H1 (cell line): ENCODE measurements around the gene SPSB3. TPM values are rescaled to one million over a fixed set of nuclear protein-coding genes. Genes with fewer than 3 reads are reported as not detected.

Experiments used
- CTCF ChIA-PET: fragments of 300-600 bp; sonication (Branson Sonifier 250); formaldehyde crosslinking; loops from one replicate; lab custom pipeline; 2021; ENCODE audit not compliant: partially characterized antibody; lab: Charles Lee
- POLR2A ChIA-PET: fragments of 300-600 bp; sonication (Branson Sonifier 250); formaldehyde crosslinking; loops from one replicate; lab custom pipeline; 2021; ENCODE audit warnings: inconsistent platforms; ENCODE audit not compliant: partially characterized antibody; lab: Charles Lee
- DNase-seq, 2 experiments: peaks; one replicate each; pipeline versions ENCODE4 v3.0.0 to v3.0.0-alpha.2; 2010 to 2022; ENCODE audit warnings: low spot score in 2 of 2, low read depth in 1 of 2, mixed read lengths in 1 of 2
- FAIRE-seq: peaks from 2 replicates; lab custom pipeline; 2011; peaks lifted over from hg19 to GRCh38; lab: Jason Lieb, UNC
- H2AFZ ChIP-seq: 2 replicates; pipeline ENCODE4 v1.8.1; 2012; ENCODE audit warnings: low read length, inconsistent platforms
- H2AK5ac ChIP-seq: 2 replicates; pipeline ENCODE4 v1.6.1; 2013; ENCODE audit warnings: low read depth, low read length
- H2BK120ac ChIP-seq: replicated peaks from 2 replicates; pipeline ENCODE3; 2013; ENCODE audit warnings: low read depth, low read length, inconsistent platforms
- H2BK12ac ChIP-seq: 2 replicates; pipeline ENCODE4 v1.6.1; 2013; ENCODE audit warnings: low read depth, low read length
- H2BK15ac ChIP-seq: 2 replicates; pipeline ENCODE4 v1.6.1; 2013; ENCODE audit warnings: low read length
- H2BK20ac ChIP-seq: 2 replicates; pipeline ENCODE4 v1.6.1; 2013; ENCODE audit warnings: low read length
- H2BK5ac ChIP-seq: 2 replicates; pipeline ENCODE4 v1.6.1; 2013; ENCODE audit warnings: low read depth, low read length
- H3K14ac ChIP-seq: 2 replicates; pipeline ENCODE4 v1.6.1; 2013; ENCODE audit warnings: inconsistent platforms; ENCODE audit not compliant: insufficient read length
- H3K18ac ChIP-seq: 2 replicates; pipeline ENCODE4 v1.6.1; 2013; ENCODE audit warnings: low read length; ENCODE audit errors: extremely low read depth
- H3K23ac ChIP-seq: 2 replicates; pipeline ENCODE4 v1.6.1; 2013; ENCODE audit warnings: inconsistent platforms; ENCODE audit not compliant: insufficient read length
- H3K23me2 ChIP-seq: 2 replicates; pipeline ENCODE4 v1.6.1; 2013; ENCODE audit warnings: low read depth, low read length
- H3K27ac ChIP-seq: 2 replicates; pipeline ENCODE4 v1.6.1; 2011; ENCODE audit warnings: low read depth, low read length, inconsistent platforms
- H3K27me3 ChIP-seq, 4 experiments: replicated peaks in 1 of 4; 1 replicate in 1 of 4; 2 replicates in 3 of 4; pipeline versions ENCODE4 v1.6.1 to v1.8.1; 2011 to 2013; ENCODE audit warnings: low read length in 3 of 4, mild to moderate bottlenecking in 3 of 4, inconsistent platforms in 2 of 4, mixed read lengths in 2 of 4, moderate library complexity in 1 of 4; ENCODE audit not compliant: control insufficient read depth in 3 of 4, insufficient read depth in 3 of 4; ENCODE audit errors: extremely low read depth in 1 of 4
- H3K36me3 ChIP-seq, 4 experiments: 2 replicates each; pipeline versions ENCODE4 v1.6.1 to v1.8.1; 2011 to 2013; ENCODE audit warnings: mild to moderate bottlenecking in 4 of 4, low read length in 3 of 4, moderate library complexity in 2 of 4, control low read depth in 1 of 4, inconsistent platforms in 1 of 4; ENCODE audit not compliant: insufficient read depth in 4 of 4, control insufficient read depth in 2 of 4
- H3K4ac ChIP-seq: replicated peaks from 2 replicates; pipeline ENCODE3; 2013; ENCODE audit warnings: low read length, low read depth, mixed read lengths, inconsistent platforms; ENCODE audit not compliant: insufficient read length
- H3K4me1 ChIP-seq, 4 experiments: replicated peaks in 1 of 4; 1 replicate in 1 of 4; 2 replicates in 3 of 4; pipeline versions ENCODE4 v1.6.1 to v1.8.1; 2011 to 2013; ENCODE audit warnings: low read length in 3 of 4, inconsistent platforms in 2 of 4, mixed read lengths in 1 of 4; ENCODE audit not compliant: insufficient read depth in 4 of 4, control insufficient read depth in 3 of 4
- H3K4me2 ChIP-seq, 2 experiments: 2 replicates each; pipeline versions ENCODE4 v1.6.1 to v1.8.1; 2011 to 2013; ENCODE audit warnings: low read depth in 2 of 2, low read length in 2 of 2, control low read depth in 1 of 2, inconsistent platforms in 1 of 2, mild to moderate bottlenecking in 1 of 2; ENCODE audit not compliant: insufficient read depth in 1 of 2
- H3K4me3 ChIP-seq, 4 experiments: fragments of 200-600, 300-600 bp in 1 of 4; sonication (generic), shearing (Covaris generic), sonication (Bioruptor Twin) in 1 of 4; 2 replicates each; pipeline versions ENCODE4 v1.5.1 to v1.8.1; 2011 to 2016; ENCODE audit warnings: low read length in 4 of 4, low read depth in 3 of 4, control low read depth in 2 of 4, inconsistent platforms in 2 of 4, mild to moderate bottlenecking in 2 of 4, mixed read lengths in 1 of 4, moderate library complexity in 1 of 4; ENCODE audit not compliant: insufficient read depth in 2 of 4; ENCODE audit errors: extremely low read depth in 1 of 4
- H3K56ac ChIP-seq: replicated peaks from 2 replicates; pipeline ENCODE3; 2013; ENCODE audit warnings: low read depth, mild to moderate bottlenecking, mixed read lengths, low read length, inconsistent platforms; ENCODE audit not compliant: insufficient read length
- H3K79me1 ChIP-seq: 2 replicates; pipeline ENCODE4 v1.6.1; 2013; ENCODE audit warnings: low read depth, low read length, control low read depth
- H3K79me2 ChIP-seq, 2 experiments: 2 replicates each; pipeline versions ENCODE4 v1.6.1 to v1.8.1; 2012 to 2013; ENCODE audit warnings: low read length in 2 of 2, mild to moderate bottlenecking in 2 of 2, inconsistent platforms in 1 of 2; ENCODE audit not compliant: insufficient read depth in 2 of 2, control insufficient read depth in 1 of 2
- H3K9ac ChIP-seq, 4 experiments: replicated peaks in 1 of 4; 1 replicate in 1 of 4; 2 replicates in 3 of 4; pipeline versions ENCODE4 v1.6.1 to v1.8.1; 2011 to 2013; ENCODE audit warnings: low read depth in 3 of 4, low read length in 3 of 4, control low read depth in 2 of 4, mild to moderate bottlenecking in 2 of 4, moderate library complexity in 2 of 4, inconsistent platforms in 1 of 4; ENCODE audit errors: extremely low read depth in 1 of 4
- H3K9me3 ChIP-seq, 2 experiments: 2 replicates each; pipeline versions ENCODE4 v1.6.1 to v1.8.1; 2012 to 2013; ENCODE audit warnings: mild to moderate bottlenecking in 2 of 2, moderate library complexity in 2 of 2, control low read depth in 1 of 2, inconsistent platforms in 1 of 2, low read depth in 1 of 2, low read length in 1 of 2, mixed read lengths in 1 of 2; ENCODE audit not compliant: insufficient read depth in 2 of 2
- H4K20me1 ChIP-seq, 2 experiments: replicated peaks in 1 of 2; 2 replicates each; pipeline versions ENCODE3 to v1.8.1; 2011 to 2013; ENCODE audit warnings: inconsistent platforms in 2 of 2, low read length in 2 of 2, mild to moderate bottlenecking in 1 of 2; ENCODE audit not compliant: insufficient read depth in 2 of 2, control insufficient read depth in 1 of 2
- H4K5ac ChIP-seq: 2 replicates; pipeline ENCODE4 v1.6.1; 2013; ENCODE audit warnings: low read length, low read depth, mixed read lengths, inconsistent platforms; ENCODE audit not compliant: insufficient read length
- H4K8ac ChIP-seq: 2 replicates; pipeline ENCODE4 v1.8.0; 2013; ENCODE audit warnings: mild to moderate bottlenecking, moderate library complexity, low read length, inconsistent platforms; ENCODE audit not compliant: insufficient read depth; ENCODE audit errors: extremely low read depth
- H4K91ac ChIP-seq: replicated peaks from 2 replicates; pipeline ENCODE3; 2013; ENCODE audit warnings: low read length, mixed read lengths, inconsistent platforms; ENCODE audit not compliant: insufficient read length
- CHD2 ChIP-seq: IDR thresholded peaks from 2 replicates; pipeline ENCODE4 v1.6.1; 2012; ENCODE audit warnings: low read length, improper control_type of control experiment
- E2F6 ChIP-seq: IDR thresholded peaks from 2 replicates; pipeline ENCODE4 v1.6.1; 2012; ENCODE audit warnings: inconsistent platforms
- SUZ12 ChIP-seq: fragments of 200-600 bp; sonication (generic); IDR thresholded peaks from 2 replicates; pipeline ENCODE4 v1.6.1; 2012; ENCODE audit warnings: mild to moderate bottlenecking, inconsistent platforms, low read length, moderate library complexity, mixed read lengths
- WGBS, 2 experiments: shearing (Covaris generic) in 1 of 2; methylation state at CpG; one replicate each; pipeline versions ENCODE4 v1.1.6 to v1.1.7; 2013 to 2015; ENCODE audit warnings: low lambda C conversion rate in 2 of 2, mixed read lengths in 2 of 2, inconsistent platforms in 1 of 2, low coverage in 1 of 2, missing lambda C conversion rate in 1 of 2; ENCODE audit not compliant: insufficient replicate concordance in 2 of 2, insufficient coverage in 1 of 2, insufficient read length in 1 of 2; ENCODE audit errors: extremely low coverage in 1 of 2, missing lambda C conversion rate in 1 of 2; 5-methylcytosine and 5-hydroxymethylcytosine counted together
- polyA plus RNA-seq, 7 experiments: library from polyadenylated mRNA; depleted of rRNA in 3 of 7; stranded (reverse) in 5 of 7; unstranded in 2 of 7; fragments of >200 nt in 5 of 7; fragments of 200-250 nt in 2 of 7; gene quantifications; 1 replicate in 5 of 7; 2 replicates in 1 of 7; 4 replicates in 1 of 7; pipeline versions ENCODE4 v1.2.1 to v1.2.3, GENCODE V29; 2011 to 2013; ENCODE audit warnings: missing spikeins in 2 of 7, mixed read lengths in 2 of 7
- total RNA-seq: library from RNA; stranded (reverse); fragmentation: NEBNext Ultra II Directional; extraction: Animal tissue kit (Norgen Biotek cat#: 25700); gene quantifications from 2 replicates; pipeline ENCODE4 v1.2.1, GENCODE V29; 2021

Gene SPSB3
- total and polyA plus RNA-seq, 2 of the 8 experiments (the other 6 are each of a cell fraction or from before 2014, with no cell fraction given) = 22.5 to 37.8 TPM

GRCh38 chr16:1820096-1820945 is 38.0 kb upstream of the SPSB3 start:
- H3K23me2 ChIP-seq = no peaks in the 10 kb centered on the region
- CTCF ChIA-PET = interaction anchor here (1.5 kb wide), 1 partner anchor 9 kb away, joined by 7 read pairs; no protein-coding TSS in a partner anchor
- H3K23ac ChIP-seq = no peak overlapping the region
- peaks cover 1% of the 10 kb centered on the region; the same call in 1 of the 2 replicates for H3K79me1 ChIP-seq
- FAIRE-seq (no peak), DNase-seq (no peak)
- H2AFZ ChIP-seq = no peak overlapping the region
- H2BK5ac ChIP-seq = no peak overlapping the region
- H2BK15ac ChIP-seq = no peak overlapping the region
- H4K91ac ChIP-seq = no peak overlapping the region
- H3K4ac ChIP-seq = no peak overlapping the region
- no peak for TF ChIP-seq SUZ12
- no peak for TF ChIP-seq CHD2
- no peak for TF ChIP-seq E2F6
- H3K56ac ChIP-seq = no peak overlapping the region
- no peak overlapping the region for H4K5ac ChIP-seq
- H3K4me3 ChIP-seq = no peak overlapping the region
- POLR2A ChIA-PET = interaction anchor here (1.0 to 1.5 kb wide), 2 partner anchors 29 to 32 kb away, joined by 3 to 4 read pairs; no protein-coding TSS in a partner anchor
- H3K14ac ChIP-seq = no peak overlapping the region
- H4K20me1 ChIP-seq = peaks cover 4 to 13% of the 10 kb centered on the region in 2 experiments
- no peak overlapping the region for H3K9ac ChIP-seq
- peaks cover 0 to 2% (median 0%) of the 10 kb centered on the region in 4 experiments; a peak in 3 of 7 replicates for H3K27me3 ChIP-seq
- H2BK12ac ChIP-seq = no peak overlapping the region
- no peak overlapping the region for H2BK20ac ChIP-seq
- H3K18ac ChIP-seq = no peak overlapping the region
- H4K8ac ChIP-seq = peak overlapping the region; percentile 36; the same call in 1 of the 2 replicates
- no peaks in the 10 kb centered on the region for H3K9me3 ChIP-seq
- WGBS, 2 experiments = 87% methylated on average over 22 of the region's 25 CpGs; no CpG with 5 or more reads in 1 of the 2 experiments
- H3K4me2 ChIP-seq = no peak overlapping the region
- H3K36me3 ChIP-seq = peaks cover 0 to 9% (median 4%) of the 10 kb centered on the region in 4 experiments; a peak in 5 of 8 replicates
- H2BK120ac ChIP-seq = no peak overlapping the region
- no peak overlapping the region for H2AK5ac ChIP-seq
- no peak overlapping the region for H3K27ac ChIP-seq
- no peaks in the 10 kb centered on the region for H3K4me1 ChIP-seq
- H3K79me2 ChIP-seq = no peaks in the 10 kb centered on the region
